ENCODE measurements around the gene ZNF646. TPM values are rescaled to one million over a fixed set of nuclear protein-coding genes. Genes with fewer than 3 reads are reported as not detected.

ZNF646 gene
- total and polyA plus RNA-seq, 2 of the 13 experiments (the other 11 are each of a cell fraction or from before 2014, with no cell fraction given): 3.4 to 10.9 TPM

GRCh38 chr16:31032736-31033708 lies 41.2 kb upstream of the ZNF646 start, which contains the start of gene STX4 (continued):
- TF ChIP-seq ZBTB34 (CRISPR knock-in tag; IDR thresholded peaks at IDR 0.05) (peak; percentile 25; the same call in 1 of the 2 replicates), BRD4 (CRISPR knock-in tag; IDR thresholded peaks at IDR 0.05) (peak; percentile 66; the same call in 1 of the 2 replicates), ZNF274 (CRISPR knock-in tag; IDR thresholded peaks at IDR 0.05) (peak; percentile 95), SMAD3 (CRISPR knock-in tag; IDR thresholded peaks at IDR 0.05) (0 out of 2 replicates have a peak, but pooled peaks have one; percentile 76), KDM4B (CRISPR knock-in tag; IDR thresholded peaks at IDR 0.05) (0 out of 2 replicates have a peak, but pooled peaks have one; percentile 80), POGZ (CRISPR knock-in tag; IDR thresholded peaks at IDR 0.05) (0 out of 2 replicates have a peak, but pooled peaks have one; percentile 40), GATAD2A (CRISPR knock-in tag; IDR thresholded peaks at IDR 0.05) (peak; percentile 77), FOXP4 (CRISPR knock-in tag; IDR thresholded peaks at IDR 0.05) (no peak; the same call in 1 of the 2 replicates), RXRA (CRISPR knock-in tag; IDR thresholded peaks at IDR 0.05) (peak; percentile 78), PHF8 (CRISPR knock-in tag; IDR thresholded peaks at IDR 0.05) (peak; percentile 59), NFATC3 (CRISPR knock-in tag; IDR thresholded peaks at IDR 0.05) (peak; percentile 98), HMGA1 (CRISPR knock-in tag; conservative IDR thresholded peaks at IDR 0.05) (no peak), JUN (CRISPR knock-in tag; IDR thresholded peaks at IDR 0.05) (peak; percentile 69; the same call in 1 of the 2 replicates), REPIN1 (CRISPR knock-in tag; IDR thresholded peaks at IDR 0.05; ENCODE audit: borderline replicate concordance, low read depth) (peak; percentile 49; the same call in 1 of the 2 replicates), UBTF (CRISPR knock-in tag; IDR thresholded peaks at IDR 0.05) (peak; percentile 63), RCOR2 (CRISPR knock-in tag; IDR thresholded peaks at IDR 0.05) (peak; percentile 93; the same call in 1 of the 2 replicates), ZNF589 (CRISPR knock-in tag; conservative IDR thresholded peaks at IDR 0.05) (no peak; the same call in none of the 2 replicates), MAFG (CRISPR knock-in tag; IDR thresholded peaks at IDR 0.05) (no peak), ZNF557 (CRISPR knock-in tag; IDR thresholded peaks at IDR 0.05) (peak; percentile 12; the same call in 1 of the 2 replicates), ZNF784 (CRISPR knock-in tag; IDR thresholded peaks at IDR 0.05; ENCODE audit: borderline replicate concordance) (peak; percentile 81), CERS6 (CRISPR knock-in tag; IDR thresholded peaks at IDR 0.05) (0 out of 2 replicates have a peak, but pooled peaks have one; percentile 40), MLLT10 (CRISPR knock-in tag; IDR thresholded peaks at IDR 0.05) (no peak)
